ENCODE data around the gene DCLRE1C.
"Not testable (repeated sequence)": the region's sequence is repeated elsewhere in the genome, so short reads cannot be mapped to it uniquely, and the experiment has no call there.

DCLRE1C gene

DNA sequence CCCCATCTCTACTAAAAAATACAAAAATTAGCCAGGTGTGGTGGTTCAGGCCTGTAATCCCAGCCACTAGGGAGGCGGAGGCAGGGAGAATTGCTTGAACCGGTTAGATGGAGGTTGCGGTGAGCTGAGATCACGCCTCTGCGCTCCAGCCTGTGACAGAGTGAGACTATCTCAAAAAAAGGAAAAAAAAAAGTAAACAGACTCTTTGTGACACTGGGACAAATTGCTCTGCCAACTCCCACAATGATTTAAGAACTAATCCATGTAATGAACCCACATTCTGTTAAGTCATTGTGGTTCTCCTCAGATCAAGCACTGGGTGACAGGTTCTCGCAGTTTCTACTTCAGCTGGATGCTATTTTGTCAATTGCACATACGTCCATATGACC, 11.0 kb downstream of the DCLRE1C start:
- not testable (repeated sequence) for DNase-seq

DNA sequence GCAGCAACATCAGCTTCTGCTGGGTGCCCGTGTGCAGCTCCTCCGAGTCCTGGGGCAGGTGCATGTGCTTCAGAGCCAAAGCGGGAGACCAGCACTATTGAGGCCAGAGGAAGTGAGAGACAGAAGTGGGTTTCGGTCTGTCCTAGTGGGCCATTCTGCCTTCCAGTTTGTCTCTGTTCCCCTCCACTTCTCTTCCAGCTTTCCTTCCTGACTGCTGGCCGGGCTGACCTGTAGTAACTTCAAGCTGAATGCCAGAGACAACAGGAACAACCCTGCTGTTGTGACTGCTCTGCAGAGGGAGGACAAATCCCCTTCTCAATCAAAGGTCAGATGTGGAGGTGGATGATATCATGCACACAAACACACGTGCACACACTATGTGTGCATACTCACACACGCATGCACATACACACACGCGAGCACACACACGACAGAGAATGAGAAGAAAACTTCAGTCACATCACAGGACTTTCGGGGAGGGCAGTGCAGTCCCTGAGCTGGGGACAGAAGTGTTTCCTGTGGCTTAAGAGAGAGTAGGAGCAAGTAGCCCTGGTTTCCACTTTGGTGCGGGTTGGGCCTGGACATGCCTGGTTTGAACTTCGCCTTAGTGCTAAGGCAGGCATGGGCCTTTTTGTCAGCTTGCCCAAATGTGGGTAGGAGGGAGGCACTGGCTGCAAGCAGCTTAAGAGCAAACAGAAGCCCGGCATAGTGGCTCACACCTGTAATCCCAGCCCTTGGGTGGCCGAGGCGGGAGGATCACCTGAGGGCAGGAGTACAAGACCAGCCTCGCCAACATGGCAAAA, 11.5 kb downstream of the DCLRE1C start:
- DNase-seq = not testable (repeated sequence)

DNA sequence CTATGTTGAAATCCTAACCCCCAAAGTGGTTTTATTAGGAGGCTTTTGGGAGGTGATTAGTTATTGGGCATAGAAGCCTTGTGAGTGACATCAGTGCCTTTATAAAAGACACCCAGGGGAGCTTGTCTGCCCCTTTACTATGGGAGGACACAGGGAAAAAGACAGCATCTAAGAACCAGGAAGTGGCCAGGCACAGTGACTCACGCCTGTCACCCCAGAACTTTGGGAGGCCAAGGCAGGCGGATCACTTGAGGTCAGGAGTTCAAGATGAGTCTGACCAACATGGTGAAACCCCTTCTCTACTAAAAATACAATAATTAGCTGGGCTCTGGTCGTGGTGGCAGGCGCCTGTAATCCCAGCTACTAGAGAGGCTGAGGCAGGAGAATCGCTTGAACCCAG, 14.9 kb downstream of the DCLRE1C start:
- DNase-seq = not testable (repeated sequence)

DNA sequence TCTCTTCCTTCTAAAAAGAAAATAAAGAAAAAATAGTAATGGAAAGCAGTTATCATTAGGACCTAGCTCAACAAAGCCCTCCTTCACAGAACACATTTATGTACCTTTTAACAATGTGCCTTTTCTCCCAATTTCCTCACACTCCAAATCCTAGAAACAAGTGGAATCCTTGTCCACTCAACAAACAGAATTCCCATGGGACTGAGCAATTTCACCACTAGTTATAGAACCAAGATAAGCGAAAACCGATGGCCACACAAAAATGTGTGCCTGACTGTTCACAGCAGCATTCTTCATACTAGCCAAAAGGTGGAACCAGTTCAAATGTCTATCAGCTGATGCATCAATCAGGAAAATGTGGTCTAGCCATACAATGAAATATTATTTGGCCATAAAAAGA, 17.3 kb downstream of the DCLRE1C start:
- DNase-seq = no peak

DNA sequence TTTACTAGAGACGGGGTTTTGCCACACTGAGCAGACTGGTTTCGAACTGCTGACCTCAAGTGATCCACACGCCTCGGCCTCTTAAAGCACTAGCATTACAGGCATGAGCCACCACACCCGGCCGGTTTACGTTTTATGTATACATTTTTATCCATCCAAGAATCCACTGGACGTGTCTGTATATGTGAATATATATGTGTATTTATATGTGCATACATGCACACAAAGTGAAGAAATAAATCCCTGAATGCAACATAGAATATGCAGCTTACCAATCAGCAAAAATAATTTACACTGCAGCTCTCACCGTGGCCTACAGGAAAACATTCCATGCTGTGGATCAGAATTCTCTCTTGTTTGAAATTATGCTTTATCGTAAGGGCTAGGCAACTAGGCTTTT, 23.3 kb downstream of the DCLRE1C start:
- no peak for DNase-seq

DNA sequence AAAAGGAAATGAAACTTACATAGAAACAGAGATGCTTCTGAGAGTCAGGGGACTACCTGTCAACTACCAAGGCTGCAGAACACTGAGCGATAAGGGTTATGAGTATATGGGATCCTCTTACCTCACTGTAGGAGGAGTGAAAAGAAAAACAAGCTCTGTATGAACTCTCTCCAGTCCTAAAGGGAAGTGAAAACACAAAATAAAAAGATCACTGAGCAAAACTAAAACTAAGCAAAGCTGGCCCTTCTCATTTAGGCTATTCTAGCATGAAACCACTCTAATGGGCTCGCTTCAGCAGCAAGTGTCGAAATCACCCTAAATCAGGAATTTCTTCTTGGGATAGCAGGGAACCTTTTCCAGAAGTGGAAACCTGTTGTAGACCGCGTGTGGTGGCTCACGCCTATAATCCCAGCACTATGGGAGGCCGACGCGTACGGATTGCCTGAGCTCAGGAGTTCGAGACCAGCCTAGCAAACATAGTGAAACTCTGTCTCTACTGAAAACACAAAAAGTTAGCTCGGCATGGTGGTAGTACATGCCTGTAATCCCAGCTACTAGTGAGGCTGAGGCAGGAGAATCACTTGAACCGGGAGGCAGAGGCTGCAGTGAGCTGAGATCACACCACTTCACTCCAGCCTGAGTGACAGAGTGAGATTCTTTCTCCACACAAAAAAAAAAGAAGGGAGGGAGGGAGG, 27.0 kb downstream of the DCLRE1C start:
- DNase-seq = no peak

DNA sequence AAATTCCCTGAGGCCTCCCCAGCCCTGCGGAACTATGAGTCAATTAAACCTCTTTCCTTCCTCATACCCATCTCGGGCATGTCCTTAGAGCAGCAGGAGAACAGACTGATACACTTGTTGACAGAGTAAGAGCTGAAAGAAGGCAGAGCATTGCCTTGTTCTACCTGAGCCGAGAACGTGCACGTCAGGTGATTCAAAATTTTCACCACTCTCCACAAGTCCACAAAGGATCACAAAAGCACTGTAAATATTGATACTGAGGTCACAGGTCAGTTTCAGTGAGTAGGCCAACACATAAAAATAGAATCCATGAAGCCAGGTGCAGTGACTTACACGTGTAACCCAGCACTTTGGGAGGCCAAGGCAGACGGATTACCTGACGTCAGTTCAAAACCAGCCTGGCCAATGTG, 27.8 kb downstream of the DCLRE1C start:
- no peak for DNase-seq

DNA sequence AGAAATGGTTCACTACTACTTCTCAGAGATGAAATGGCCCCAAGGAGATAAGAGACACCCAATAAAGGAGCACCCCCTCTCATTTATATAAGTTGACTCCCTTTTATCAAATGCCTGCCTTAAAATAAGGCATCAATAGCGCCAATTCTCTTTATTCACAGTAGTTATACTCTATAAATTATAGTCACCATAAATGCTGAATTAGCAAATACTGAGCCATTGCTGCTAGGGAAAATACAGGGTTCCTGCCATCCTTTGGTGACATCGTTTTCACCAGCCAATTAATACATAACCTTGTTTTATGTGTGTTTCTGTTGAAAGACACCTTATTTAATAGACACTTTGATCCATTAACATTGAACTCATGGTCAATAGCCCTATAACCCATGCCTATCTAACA, 28.6 kb downstream of the DCLRE1C start:
- no peak for DNase-seq

DNA sequence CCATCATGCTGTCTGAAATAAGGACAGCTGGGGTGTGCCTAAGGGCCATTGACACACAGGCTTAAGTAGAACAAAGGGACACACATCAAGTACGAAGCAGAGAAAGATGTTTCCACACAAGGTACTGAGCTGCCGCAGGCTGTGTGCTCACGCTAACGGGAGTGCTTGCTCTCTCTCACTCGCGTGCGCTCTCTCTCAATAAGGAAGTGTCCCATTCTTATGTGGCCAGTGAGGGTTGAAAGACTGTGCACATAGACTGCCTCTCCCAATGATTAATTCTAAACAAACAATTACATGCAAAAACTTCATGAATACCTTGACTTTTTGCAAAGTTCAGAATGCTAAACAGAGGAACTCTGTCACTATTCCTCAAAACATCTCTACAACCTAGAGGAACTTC, 29.9 kb downstream of the DCLRE1C start:
- no peak for DNase-seq

DNA sequence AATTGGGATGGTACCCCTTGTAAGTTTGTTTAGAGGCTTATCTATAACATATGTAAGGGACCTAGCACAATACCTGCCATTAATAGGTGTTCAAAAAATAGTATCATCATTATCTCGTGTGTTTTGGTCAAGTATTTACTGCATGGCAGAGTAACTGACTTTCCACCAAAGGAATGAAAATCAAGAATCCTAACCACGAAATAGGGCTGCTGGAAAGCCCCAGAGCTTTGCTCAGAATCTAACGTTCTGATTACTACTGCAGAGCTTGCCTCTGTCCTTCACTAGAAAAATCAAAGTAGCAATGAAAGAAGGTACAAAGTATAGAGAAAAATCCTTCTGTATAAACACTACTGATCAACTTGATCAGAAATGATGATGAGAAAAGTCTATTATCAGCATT, 34.9 kb downstream of the DCLRE1C start:
- DNase-seq = no peak

DNA sequence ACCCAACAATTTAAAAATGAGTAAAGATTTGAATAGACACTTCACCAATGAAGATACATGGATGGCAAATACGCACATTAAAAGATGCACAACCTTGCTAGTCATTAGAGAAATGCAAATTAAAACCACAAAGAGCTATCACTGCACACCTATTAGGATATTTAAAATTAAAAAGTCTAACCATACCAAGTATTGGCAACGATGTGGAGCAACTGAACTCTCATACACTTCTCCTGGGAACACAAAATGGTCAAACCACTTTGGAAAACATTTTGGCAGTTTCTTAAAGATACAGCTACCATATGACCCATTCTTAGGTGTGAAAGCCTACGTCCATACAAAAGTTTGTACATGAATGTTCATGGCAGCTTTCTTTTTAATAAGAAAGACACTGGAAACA, 36.1 kb downstream of the DCLRE1C start:
- no peak for DNase-seq

DNA sequence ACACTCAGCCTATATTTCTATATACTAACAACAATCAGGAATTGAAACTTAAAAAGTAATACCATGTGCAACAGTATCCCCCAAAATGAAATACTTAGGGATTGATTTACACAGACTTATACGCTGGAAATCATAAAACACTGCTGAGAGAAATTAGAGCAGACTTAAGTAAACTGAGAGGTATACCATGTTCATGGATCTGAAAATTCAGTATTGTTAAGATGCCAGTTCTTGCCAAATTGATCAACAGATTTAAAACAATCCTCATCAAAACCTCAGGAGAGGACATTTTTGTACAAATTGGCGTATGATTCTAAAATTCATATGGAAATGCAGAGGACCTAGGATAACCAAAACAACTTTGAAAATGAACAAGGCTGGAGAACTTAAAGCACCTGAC, 37.3 kb downstream of the DCLRE1C start:
- DNase-seq = no peak

DNA sequence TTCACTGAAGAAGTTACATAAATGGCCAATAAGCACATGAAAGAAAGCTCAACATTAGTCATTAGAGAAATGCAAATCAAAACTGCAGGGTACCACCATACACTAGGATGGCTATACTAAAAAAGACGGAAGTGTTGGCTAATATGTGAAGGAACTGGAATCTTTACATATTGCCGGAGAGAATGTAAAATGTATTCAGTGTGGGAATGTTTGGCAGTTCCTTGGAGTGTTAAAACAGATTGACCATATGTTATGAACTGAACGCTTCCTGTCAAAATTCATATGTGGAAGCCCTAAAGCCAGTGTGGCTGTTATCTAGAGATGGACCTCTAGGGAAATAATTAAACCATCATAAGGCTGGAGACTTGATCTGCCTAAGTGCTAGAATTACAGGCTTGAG, 42.1 kb downstream of the DCLRE1C start:
- no peak for DNase-seq

DNA sequence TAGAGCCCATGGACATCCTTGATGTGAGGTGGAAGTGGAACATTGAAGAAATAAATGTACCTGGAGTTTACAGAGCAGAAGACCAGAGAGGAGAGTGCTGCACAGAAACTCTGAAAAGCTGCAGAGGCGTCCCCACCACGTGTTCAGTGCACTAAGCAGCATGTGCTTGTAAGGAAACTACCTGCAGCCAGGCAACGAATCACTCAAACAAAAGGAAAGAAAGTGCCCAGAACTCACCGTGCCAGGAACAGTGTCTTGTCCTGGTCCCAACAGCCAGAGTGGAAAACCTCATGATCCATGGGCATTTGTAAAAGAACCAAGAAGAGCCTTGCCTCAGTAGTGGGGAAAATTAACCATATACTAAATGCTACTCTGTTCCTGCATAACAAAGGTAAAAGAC, 42.9 kb downstream of the DCLRE1C start:
- no peak for DNase-seq

DNA sequence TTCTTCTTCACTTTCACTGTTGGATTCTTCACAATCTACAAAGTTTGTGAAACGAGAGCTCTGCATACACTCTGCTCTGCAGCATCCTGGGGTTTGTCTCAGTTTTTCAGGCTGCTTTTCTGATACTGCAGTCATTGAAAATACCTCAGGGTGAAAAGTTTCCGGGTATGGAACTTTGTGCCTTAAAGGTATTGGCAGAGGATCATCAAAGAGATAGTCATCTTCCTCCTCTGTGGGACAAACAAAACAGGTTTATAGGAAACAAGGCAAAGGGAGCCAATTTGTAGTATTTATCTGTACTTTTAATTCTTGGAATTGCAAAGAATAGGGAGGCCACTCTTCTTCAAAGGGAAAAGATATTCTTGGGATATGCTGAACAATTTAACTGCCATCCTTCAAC, 44.8 kb downstream of the DCLRE1C start:
- DNase-seq = no peak

DNA sequence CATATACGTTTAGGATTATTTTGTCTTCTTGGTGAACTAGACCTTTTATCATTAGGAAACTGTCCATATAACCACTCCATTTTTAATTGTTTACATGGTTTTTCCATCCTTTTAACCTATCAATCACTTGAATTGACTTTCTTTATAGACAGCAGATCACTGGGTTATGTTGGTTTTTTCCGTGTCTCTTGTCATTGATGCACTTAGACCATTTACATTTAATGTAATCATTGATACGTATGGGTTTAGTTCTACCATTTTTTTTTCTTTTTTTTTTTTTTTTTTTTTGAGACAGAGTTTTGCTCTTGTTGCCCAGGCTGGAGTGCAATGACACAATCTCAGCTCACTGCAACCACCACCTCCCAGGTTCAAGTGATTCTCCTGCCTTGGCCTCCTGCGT, 46.3 kb downstream of the DCLRE1C start:
- not testable (repeated sequence) for DNase-seq

DNA sequence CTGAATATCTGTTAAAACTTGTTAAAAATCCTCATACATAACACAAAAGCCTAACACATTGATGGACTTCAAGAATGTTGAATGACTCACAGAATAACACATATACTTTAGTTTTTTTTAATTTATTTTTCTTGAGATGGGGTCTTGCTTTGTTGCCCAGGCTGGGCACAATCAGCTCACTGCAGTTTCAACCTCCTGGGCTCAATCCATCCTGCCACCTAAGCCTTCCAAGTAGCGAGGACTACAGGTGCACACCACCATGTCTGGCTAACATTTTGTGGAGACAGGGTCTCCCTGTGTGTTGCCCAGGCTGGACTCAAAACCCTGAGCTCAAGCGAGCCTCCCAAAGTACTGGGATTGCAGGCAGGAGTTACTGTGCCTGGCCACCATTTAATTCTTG, 47.1 kb downstream of the DCLRE1C start:
- DNase-seq = no peak

DNA sequence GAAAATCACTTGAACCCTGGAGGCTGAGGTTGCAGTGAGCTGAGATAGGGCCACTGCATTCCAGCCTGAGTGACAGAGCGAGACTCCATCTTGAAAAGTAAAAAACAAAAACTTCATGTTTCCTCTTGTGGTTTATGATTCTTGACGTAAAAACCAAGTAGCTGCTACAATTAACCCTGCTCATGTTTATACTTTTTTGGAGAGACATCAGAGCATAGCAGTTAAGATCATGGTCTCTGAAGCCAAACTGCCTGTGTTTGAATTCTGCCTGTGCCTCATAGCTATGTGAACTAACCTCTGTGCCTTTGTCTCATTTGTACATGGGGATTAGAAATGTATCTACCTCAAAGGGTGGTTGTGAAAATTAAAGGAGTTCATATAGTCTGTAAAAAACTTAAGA, 48.0 kb downstream of the DCLRE1C start:
- DNase-seq = no peak

DNA sequence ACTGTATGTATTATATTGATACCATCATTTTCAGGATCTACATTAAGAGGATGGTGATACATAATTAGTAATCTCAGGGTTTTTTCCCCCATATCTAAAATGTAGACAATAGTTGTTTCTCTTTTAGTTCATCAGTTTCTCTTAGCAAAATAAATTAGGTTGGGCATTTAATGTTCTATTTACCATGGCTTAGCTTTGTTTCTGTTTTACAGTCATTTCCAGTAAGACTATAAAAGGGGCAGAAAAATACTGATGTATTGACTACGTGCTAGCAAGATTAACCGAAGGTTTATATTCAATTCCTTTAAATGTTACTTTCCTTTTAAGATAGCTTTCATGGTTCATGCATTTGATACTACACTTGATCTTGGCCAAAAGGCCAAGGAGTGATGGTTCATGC, 49.0 kb downstream of the DCLRE1C start:
- DNase-seq = no peak

DNA sequence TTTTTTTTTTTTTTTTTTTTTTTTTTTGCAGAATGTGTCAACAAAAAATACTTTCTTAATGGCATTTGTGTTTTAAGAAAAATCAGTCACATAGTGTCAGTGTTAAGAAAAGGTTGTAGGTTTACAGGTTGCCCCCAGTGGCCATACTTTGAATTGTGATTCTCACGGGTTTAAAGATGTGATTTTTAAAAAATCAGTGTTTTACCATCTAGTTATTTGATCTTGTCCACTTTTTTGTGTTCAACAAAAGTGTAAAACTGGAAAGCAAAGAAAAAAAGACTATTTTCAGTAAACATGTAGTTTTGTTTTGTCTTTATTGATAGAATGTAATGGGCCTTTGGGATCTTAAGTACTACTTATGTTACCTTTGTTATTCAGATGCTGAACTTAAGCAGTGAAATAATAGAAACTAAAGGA, 49.6 kb downstream of the DCLRE1C start:
- DNase-seq = no peak

DNA sequence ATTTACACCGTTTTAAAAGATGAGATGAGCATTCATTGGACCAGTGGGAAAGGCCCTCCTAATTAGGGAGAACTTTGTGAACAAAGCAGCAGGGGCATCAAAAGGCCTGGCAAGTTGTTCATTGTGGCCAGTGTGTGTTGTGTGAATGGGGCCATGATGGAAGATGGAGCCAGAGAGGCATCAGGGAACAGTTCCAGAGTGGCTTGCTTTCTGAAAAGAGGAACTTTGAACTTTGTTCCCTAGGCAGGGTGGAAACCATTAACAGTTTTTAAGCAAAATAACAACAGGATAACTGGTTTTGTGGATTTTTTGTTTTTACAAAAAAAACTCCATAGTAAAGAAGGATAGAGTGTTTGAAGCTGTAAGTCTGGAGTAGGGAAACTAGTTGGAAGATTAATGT, 62.7 kb downstream of the DCLRE1C start:
- no peak for DNase-seq

DNA sequence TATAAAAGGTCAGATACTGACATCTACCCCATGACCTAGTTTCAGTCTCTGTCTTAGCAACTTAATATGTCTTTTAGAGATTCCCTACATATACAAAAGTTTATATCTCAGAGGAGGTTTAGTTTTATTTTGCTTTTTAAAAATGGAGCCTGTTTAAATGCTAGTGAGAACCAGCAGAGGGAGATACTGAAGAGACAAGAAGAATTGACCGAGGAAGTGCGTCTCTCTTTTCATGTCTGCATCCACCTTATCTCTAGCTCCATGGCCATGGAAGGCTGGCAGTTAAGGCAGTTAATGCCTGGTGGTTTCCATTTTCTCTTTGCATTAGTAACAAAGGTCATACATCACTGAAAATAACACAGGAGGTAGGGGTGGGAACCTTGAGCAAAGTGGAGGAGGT, 64.6 kb downstream of the DCLRE1C start:
- DNase-seq = no peak

DNA sequence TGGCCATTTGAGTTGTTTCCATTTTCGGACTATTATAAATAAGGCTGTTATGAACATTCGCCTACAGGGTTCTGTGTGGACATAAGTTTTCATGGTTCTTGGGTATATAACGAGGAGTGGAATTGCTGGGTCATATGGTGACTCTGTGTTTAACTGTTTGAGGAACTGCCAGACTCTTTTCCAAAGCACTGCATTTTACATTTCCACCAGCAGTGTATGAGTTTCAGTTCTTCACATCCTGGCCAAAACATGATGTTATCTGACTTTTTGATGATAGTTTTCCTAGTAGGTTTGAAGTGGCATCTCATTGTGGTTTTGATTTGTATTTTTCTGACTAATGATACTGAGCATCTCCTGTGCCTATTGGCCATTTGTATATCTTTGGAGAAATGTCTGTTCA, 69.8 kb downstream of the DCLRE1C start:
- no peak for DNase-seq

DNA sequence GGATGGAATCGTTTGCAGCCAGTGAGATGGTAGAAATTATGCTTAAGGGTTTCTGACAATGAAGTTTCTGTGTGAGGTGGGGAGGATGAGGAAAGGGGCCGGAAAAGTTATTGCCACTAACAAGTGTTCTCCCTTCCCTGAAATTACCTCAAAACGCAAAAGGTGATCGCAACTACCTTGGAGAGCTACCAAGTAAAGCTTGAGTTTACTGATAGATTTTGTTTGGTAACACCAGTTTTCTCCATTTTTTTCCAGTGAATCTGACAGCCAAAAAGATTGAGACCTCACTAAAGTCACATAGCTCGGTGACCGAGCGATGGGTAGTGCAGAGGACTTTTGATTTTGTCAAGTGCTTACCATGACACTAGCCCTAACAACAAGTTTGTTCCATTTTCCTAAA, 73.7 kb downstream of the DCLRE1C start:
- no peak for DNase-seq

DNA sequence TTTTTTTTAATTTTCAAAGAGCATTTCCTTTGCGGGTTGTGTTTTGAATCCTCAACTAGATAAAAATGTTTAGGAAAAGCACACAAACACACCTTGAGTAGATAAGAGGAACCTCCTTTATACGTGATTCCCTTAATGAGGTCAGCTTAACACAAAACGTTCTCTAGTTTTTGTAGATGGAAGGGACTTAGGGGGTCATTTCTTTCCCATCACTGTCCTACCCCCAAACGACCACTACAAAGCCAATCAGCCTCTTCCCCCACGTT, 74.0 kb downstream of the DCLRE1C start:
- no peak for DNase-seq
